Activated CD4-positive, alpha-beta memory T cell treated with anti-CD3 and anti-CD28 coated beads for 36 hours (primary cell): Measurements from ENCODE around the gene MALSU1. TPM values are rescaled to one million over a fixed set of nuclear protein-coding genes. Genes with fewer than 3 reads are reported as not detected.

Experiments
- CTCF ChIA-PET: fragments of 350-600 bp; sonication (Branson Sonifier 250); formaldehyde crosslinking; loops from one replicate; lab custom pipeline; 2021; ENCODE audit warnings: antibody characterized with exemption, inconsistent platforms; lab: Charles Lee
- POLR2A ChIA-PET: fragments of 350-600 bp; sonication (Branson Sonifier 250); formaldehyde crosslinking; loops from one replicate; lab custom pipeline; 2021; ENCODE audit warnings: antibody characterized with exemption; lab: Charles Lee
- DNase-seq: peaks from one replicate; pipeline ENCODE4 v3.0.0-alpha.2; 2020
- H3K27ac Mint-ChIP-seq: one replicate; pipeline ENCODE4 v1.8.0; 2021; ENCODE audit warnings: mixed read lengths
- H3K27me3 Mint-ChIP-seq: one replicate; pipeline ENCODE4 v1.8.0; 2021; ENCODE audit warnings: mixed read lengths
- H3K36me3 Mint-ChIP-seq: one replicate; pipeline ENCODE4 v1.8.0; 2021; ENCODE audit warnings: mixed read lengths
- H3K4me1 Mint-ChIP-seq: one replicate; pipeline ENCODE4 v1.8.0; 2021; ENCODE audit warnings: low read depth, mixed read lengths
- H3K4me3 Mint-ChIP-seq: one replicate; pipeline ENCODE4 v1.8.0; 2021; ENCODE audit warnings: mild to moderate bottlenecking, mixed read lengths
- H3K9me3 Mint-ChIP-seq: one replicate; pipeline ENCODE4 v1.8.0; 2021; ENCODE audit warnings: mixed read lengths
- intact Hi-C: fragments of 100-400 bp; cut with micrococcal nuclease; formaldehyde crosslinking; loops from one replicate; pipeline ENCODE4 v1.15.1; 2023
- total RNA-seq, 2 experiments: library from RNA; stranded (reverse); gene quantifications; one replicate each; pipeline ENCODE4 v1.2.3, GENCODE V29; 2021

Gene MALSU1
- total RNA-seq, 2 experiments from 2014 or later = 100 to 101 TPM

DNA sequence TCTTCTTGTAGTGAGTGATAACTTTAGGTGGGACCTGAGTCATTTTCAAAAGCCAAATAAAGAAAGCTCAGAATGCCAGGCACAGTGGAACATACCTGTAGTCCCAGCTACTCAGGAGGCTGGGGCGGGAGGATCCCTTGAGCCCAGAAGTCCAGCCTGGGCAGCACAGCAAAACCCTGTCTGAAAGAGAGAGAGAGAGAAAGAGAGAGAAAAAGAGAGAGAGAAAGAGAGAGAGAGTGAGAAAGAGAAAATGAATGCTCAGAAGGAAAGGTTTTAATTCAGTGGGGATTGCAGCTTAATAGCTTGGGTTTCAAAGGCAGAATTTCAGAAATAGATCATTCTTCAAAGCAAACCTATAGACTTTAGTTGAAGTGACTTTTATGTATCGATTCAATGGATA lies 26.9 kb upstream of the MALSU1 start:
- peaks cover 9% of the 10 kb centered on the region for H3K4me1 Mint-ChIP-seq
- ChIA-PET POLR2A (no interaction called here), CTCF (interaction anchor here (0.6 to 9.3 kb wide), 43 partner anchors 9 to 445 kb away, joined by 3 to 129 read pairs (median 5); partner anchors contain the start of gene CCDC126)
- H3K27ac Mint-ChIP-seq = no peak overlapping the region
- no peak overlapping the region for H3K4me3 Mint-ChIP-seq
- intact Hi-C loops = loop anchor here (2.0 to 5.0 kb wide), 4 partner anchors 85 to 440 kb away; partner anchors contain the start of genes STK31 and TRA2A
- H3K27me3 Mint-ChIP-seq = peaks cover 3% of the 10 kb centered on the region
- no peaks in the 10 kb centered on the region for H3K36me3 Mint-ChIP-seq
- no peaks in the 10 kb centered on the region for H3K9me3 Mint-ChIP-seq
- DNase-seq = no peak

DNA sequence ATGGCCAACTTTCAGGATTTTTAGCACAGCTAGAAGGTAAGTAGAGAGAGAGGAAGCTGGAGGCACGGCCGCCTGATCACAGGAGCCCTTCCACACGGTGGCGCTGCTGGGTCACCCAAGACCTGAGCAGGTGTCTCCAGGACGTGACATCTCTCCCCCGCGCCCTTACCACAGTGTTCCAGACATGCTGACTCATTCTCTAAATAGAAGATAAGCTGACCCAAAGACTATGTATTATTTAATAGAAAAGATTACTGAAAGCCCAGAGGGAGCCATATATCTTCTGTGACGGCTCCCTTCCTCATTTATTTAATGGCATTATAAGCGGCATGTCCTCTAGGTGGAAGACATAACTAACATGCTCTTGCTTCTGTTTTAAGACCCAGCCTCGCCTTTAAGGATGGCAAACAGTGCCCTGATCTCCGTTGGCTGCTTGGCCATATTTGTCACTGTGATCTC lies 26.0 kb upstream of the MALSU1 start:
- peak overlapping the region; percentile 20 for H3K27ac Mint-ChIP-seq
- peaks cover 3% of the 10 kb centered on the region for H3K27me3 Mint-ChIP-seq
- H3K9me3 Mint-ChIP-seq = no peaks in the 10 kb centered on the region
- intact Hi-C loops = loop anchor here (1.0 to 5.0 kb wide), 9 partner anchors 11 to 439 kb away; partner anchors contain the start of genes MALSU1, STK31 and TRA2A
- peak overlapping the region; percentile 61 for H3K4me3 Mint-ChIP-seq
- peaks cover 9% of the 10 kb centered on the region for H3K4me1 Mint-ChIP-seq
- ChIA-PET POLR2A (interaction anchor here (0.7 kb wide), 1 partner anchor 253 kb away, joined by 4 read pairs; no protein-coding TSS in a partner anchor), CTCF (interaction anchor here (0.6 to 9.3 kb wide), 67 partner anchors 10 to 444 kb away, joined by 3 to 129 read pairs (median 4); partner anchors contain the start of gene CCDC126)
- no peaks in the 10 kb centered on the region for H3K36me3 Mint-ChIP-seq
- peak; percentile 93 for DNase-seq

DNA sequence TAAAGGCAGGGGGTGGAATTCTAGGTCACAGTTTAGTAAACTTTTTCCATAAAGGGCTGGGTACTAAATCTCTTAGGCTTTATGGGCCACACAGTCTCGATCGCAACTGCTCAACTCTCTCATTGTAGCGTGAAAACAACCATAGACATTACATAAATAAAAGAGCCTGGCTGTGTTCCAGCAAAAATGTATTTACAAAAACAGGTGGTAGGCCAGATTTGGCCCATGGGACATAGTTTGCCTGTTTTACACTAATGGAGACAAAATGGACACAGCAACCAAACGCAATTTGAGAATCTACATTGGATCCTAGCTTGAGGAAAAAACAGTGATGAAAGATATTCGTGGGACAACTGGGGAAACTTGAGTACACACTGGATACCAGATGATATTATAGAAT lies 23.2 kb upstream of the MALSU1 start:
- no peaks in the 10 kb centered on the region for H3K27me3 Mint-ChIP-seq
- H3K27ac Mint-ChIP-seq = no peak overlapping the region
- no peak overlapping the region for H3K4me3 Mint-ChIP-seq
- no peaks in the 10 kb centered on the region for H3K36me3 Mint-ChIP-seq
- peaks cover 9% of the 10 kb centered on the region for H3K4me1 Mint-ChIP-seq
- DNase-seq = no peak
- ChIA-PET POLR2A (no interaction called here), CTCF (interaction anchor here (0.8 to 9.3 kb wide), 12 partner anchors 13 to 421 kb away, joined by 3 to 129 read pairs (median 4); no protein-coding TSS in a partner anchor)
- intact Hi-C loops = loop anchor here (2.0 kb wide), 1 partner anchor 71 kb away; no protein-coding TSS in a partner anchor
- no peaks in the 10 kb centered on the region for H3K9me3 Mint-ChIP-seq

DNA sequence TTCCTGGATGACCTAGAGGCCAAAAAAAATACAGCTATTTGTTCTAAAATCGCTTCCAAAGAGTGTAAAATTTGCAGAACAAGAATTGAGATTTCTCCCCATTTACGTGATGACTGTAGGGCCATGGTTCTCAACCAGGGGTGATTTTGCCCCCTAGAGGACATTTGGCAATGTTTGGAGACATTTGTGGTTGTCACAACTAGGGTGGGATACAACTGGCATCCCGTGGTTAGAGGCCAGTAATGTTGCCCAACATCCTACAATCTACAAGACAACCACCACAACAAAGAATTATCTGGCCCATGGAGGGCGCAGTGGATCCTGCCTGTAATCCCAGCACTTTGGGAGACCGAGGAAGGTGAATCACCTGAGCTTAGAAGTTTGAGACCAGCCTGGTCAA lies 22.8 kb upstream of the MALSU1 start:
- no peaks in the 10 kb centered on the region for H3K9me3 Mint-ChIP-seq
- CTCF ChIA-PET = interaction anchor here (0.6 to 9.3 kb wide), 16 partner anchors 14 to 1299 kb away, joined by 3 to 129 read pairs (median 4); partner anchors contain the start of gene IGF2BP3
- no peaks in the 10 kb centered on the region for H3K27me3 Mint-ChIP-seq
- DNase-seq = no peak
- H3K27ac Mint-ChIP-seq = no peak overlapping the region
- H3K4me1 Mint-ChIP-seq = peaks cover 9% of the 10 kb centered on the region
- no peaks in the 10 kb centered on the region for H3K36me3 Mint-ChIP-seq
- intact Hi-C loops = loop anchor here (2.0 kb wide), 1 partner anchor 70 kb away; no protein-coding TSS in a partner anchor
- no peak overlapping the region for H3K4me3 Mint-ChIP-seq
- POLR2A ChIA-PET = no interaction called here

DNA sequence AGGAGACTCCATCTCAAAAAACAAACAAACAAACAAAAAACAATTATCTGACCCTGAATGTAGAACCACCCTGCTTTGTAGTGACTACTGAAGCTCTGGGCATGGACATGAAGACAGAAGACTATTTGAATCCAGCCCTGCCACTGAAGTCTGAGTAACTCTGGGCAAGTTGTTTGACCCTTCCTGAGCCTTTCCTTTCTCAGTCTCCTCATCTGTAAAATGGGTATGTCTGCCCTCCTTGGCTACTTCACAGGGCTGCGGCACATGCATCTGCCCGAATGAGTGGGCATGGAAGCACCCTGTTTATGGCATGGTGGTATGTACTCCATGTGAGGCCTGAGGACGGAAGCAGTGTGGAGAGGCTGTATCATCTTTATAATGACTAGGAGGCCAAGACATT lies 22.2 kb upstream of the MALSU1 start:
- Mint-ChIP-seq H3K4me1 (peaks cover 9% of the 10 kb centered on the region), H3K36me3 (no peaks in the 10 kb centered on the region), H3K4me3 (no peak overlapping the region), H3K27ac (no peak overlapping the region), H3K9me3 (no peaks in the 10 kb centered on the region), H3K27me3 (no peaks in the 10 kb centered on the region)
- ChIA-PET POLR2A (no interaction called here), CTCF (interaction anchor here (0.6 to 9.3 kb wide), 14 partner anchors 9 to 1298 kb away, joined by 3 to 129 read pairs (median 4); partner anchors contain the start of gene IGF2BP3)
- intact Hi-C loops = loop anchor here (1.0 to 2.0 kb wide), 3 partner anchors 70 to 268 kb away; no protein-coding TSS in a partner anchor
- DNase-seq = no peak

DNA sequence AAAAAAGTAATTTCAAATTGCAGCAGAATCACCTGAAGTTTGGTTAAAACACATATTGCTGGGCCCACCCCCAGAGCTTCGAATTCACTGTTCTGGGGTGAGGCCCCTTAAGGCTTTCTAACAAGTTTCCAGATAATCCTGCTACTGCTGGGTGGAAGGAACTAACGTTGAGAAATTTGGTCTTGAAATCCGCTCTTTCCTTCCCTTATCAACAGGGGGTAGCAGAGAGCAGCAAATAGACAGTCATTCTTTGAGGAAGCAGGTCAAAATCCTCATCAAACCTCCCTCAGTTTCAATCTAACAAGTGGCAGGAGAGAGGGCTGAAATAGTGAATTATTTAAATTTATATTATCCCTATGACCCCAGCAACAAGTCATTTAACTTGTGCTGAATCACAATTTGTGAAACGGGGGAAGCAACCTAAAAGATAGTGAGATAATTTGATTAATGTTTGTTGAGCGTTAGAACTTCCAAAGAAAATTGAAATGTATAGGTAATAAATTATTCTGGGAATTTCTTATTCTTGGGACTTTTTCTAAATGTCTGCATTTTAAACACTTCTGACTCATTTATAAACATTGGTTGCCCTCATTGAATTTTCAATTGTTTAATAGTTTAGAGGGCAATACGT lies 21.7 kb upstream of the MALSU1 start:
- Mint-ChIP-seq H3K27me3 (no peaks in the 10 kb centered on the region), H3K4me1 (peaks cover 9% of the 10 kb centered on the region), H3K27ac (no peak overlapping the region), H3K36me3 (no peaks in the 10 kb centered on the region), H3K4me3 (no peak overlapping the region), H3K9me3 (no peaks in the 10 kb centered on the region)
- ChIA-PET CTCF (interaction anchor here (0.6 to 9.3 kb wide), 17 partner anchors 9 to 270 kb away, joined by 3 to 129 read pairs (median 3); partner anchors contain the start of gene IGF2BP3), POLR2A (interaction anchor here (1.2 kb wide), 1 partner anchor 22 kb away, joined by 6 read pairs; no protein-coding TSS in a partner anchor)
- intact Hi-C loops = loop anchor here (1.0 to 2.0 kb wide), 3 partner anchors 69 to 268 kb away; no protein-coding TSS in a partner anchor
- DNase-seq = no peak

DNA sequence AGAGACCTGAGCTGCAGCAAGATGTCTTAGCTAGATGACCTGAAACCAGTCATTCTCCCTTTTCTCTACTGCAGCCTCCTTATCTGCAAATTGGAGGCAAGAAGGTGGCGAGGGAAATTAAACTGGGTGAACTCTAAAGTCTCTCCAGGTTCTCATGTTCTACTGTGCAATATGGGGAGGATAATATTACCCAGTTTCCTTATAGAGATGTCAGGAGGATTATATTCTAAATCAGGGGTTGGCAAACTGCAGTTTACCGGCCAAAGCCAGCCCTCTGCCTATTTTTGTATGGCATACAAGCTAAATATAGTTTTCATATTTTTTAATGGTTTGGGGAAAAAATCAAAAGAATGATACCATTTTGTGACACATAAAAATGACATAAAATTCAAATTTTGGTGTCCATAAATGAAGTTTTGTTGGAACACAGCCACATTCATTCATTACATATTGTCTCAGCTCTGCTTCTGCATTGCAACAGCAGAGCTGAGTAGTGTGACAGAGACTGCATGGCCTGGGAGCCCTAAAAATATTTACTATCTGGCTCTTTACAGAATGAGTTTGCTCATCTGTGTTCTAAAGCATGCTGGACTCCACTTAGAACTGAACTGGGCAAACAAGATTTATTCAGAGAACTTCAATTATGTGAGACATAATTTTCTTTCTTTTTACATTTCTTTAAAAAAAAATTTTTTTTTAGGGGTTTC lies 19.2 kb upstream of the MALSU1 start:
- CTCF ChIA-PET = interaction anchor here (1.3 to 3.0 kb wide), 3 partner anchors 78 to 241 kb away, joined by 3 to 8 read pairs (median 4); no protein-coding TSS in a partner anchor
- no peaks in the 10 kb centered on the region for H3K27me3 Mint-ChIP-seq
- no peaks in the 10 kb centered on the region for H3K36me3 Mint-ChIP-seq
- no peak overlapping the region for H3K4me3 Mint-ChIP-seq
- DNase-seq = no peak
- intact Hi-C loops = no loop called here
- POLR2A ChIA-PET = no interaction called here
- no peaks in the 10 kb centered on the region for H3K4me1 Mint-ChIP-seq
- no peaks in the 10 kb centered on the region for H3K9me3 Mint-ChIP-seq
- no peak overlapping the region for H3K27ac Mint-ChIP-seq

DNA sequence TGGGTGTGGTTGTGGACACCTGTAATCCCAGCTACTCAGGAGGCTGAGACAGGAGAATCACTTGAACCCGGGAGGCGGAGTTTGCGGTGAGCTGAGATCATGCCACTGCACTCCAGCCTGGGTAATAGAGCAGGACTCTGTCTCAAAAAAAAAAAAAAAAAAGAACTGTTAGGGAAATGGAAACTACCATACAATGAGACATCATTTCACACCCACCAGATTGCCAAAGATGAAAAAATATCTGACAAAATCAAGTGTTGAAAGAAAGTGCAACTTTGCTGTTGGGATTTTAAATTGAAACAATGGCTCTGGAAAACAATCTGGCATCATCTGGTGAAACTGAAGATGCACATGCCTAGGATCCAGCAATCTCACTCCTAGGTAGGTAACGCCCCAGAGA lies 16.1 kb upstream of the MALSU1 start:
- Mint-ChIP-seq H3K4me3 (no peak overlapping the region), H3K36me3 (no peaks in the 10 kb centered on the region), H3K27me3 (no peaks in the 10 kb centered on the region), H3K27ac (no peak overlapping the region), H3K4me1 (peaks cover 6% of the 10 kb centered on the region), H3K9me3 (no peaks in the 10 kb centered on the region)
- DNase-seq = no peak
- intact Hi-C loops = no loop called here
- POLR2A ChIA-PET = no interaction called here
- CTCF ChIA-PET = interaction anchor here (0.6 to 2.1 kb wide), 3 partner anchors 10 to 261 kb away, joined by 3 to 11 read pairs (median 3); no protein-coding TSS in a partner anchor

DNA sequence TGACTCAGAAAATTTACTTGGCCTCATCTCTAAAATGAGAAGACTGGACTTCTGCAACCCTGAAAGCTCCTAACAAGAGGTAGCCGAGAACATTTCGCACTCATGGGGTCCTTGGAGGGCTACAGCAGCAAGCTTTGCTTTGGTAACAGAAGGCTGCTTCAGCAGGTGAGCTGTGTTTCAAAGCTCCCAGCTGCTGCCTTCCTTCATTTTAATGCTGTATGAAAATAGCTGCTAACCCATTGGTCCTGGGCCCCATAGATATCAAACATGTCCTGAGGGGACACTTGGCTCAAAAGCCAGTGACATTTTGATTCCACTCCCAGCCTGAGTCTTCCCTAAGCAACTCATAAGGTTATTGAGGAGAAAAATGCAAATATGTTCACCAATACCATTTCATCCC lies 14.3 kb upstream of the MALSU1 start:
- H3K4me3 Mint-ChIP-seq = no peak overlapping the region
- CTCF ChIA-PET = interaction anchor here (2.1 kb wide), 1 partner anchor 12 kb away, joined by 11 read pairs; no protein-coding TSS in a partner anchor
- intact Hi-C loops = no loop called here

DNA sequence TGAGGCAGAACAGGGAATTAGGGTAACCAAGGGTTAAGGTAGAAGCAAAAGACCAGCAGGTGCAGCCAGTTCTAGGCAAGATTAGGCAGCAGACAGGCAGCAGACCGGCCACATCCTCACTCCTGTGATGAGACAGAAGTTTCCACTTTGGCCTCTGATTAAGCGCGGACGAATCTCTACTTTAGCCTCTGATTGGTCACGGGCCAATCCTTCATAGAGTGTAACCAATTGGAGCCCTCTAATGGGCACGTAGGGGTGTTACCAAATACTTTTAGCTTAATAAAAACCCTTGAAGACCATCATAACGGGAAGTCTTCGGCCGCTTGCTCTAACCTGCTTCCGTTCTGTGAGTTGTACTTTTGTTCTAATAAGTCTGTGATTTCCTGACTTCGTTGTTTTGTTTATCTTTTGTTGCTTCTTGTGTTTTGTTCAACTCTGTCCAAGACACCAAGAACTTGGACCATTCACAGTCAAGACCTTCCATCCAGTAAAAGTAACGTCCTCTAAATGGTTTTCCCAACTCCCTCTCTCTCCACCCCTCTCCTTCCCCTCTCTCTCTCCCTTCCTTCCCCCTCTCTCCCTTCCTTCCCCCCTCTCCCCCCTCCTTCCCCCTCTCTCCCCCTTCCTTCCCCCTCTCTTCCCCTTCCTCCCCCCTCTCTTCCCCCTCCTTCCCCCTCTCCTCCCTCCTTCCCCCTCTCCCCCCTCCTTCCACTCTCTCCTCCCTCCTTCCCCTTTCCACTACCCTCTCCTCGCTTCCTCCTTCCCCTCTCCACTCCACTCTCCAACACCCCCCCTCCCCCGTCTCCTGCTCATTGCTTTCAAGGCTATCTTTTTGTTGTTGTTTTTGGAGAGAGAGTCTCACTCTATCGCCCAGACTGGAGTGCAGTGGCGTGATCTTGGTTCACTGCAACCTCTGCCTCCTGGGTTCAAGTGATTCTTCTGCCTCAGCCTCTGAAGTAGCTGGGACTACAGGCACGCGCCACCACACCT lies 13.2 kb upstream of the MALSU1 start:
- CTCF ChIA-PET = interaction anchor here (1.0 kb wide), 1 partner anchor 13 kb away, joined by 4 read pairs; no protein-coding TSS in a partner anchor
- H3K4me3 Mint-ChIP-seq = no peak overlapping the region

More for the DNA sequence above, 14.3 kb upstream of the MALSU1 start:
- DNase-seq = no peak
- POLR2A ChIA-PET = no interaction called here
- Mint-ChIP-seq H3K27me3 (no peaks in the 10 kb centered on the region), H3K27ac (no peak overlapping the region), H3K4me1 (peaks cover 6% of the 10 kb centered on the region), H3K36me3 (no peaks in the 10 kb centered on the region), H3K9me3 (no peaks in the 10 kb centered on the region)

DNA sequence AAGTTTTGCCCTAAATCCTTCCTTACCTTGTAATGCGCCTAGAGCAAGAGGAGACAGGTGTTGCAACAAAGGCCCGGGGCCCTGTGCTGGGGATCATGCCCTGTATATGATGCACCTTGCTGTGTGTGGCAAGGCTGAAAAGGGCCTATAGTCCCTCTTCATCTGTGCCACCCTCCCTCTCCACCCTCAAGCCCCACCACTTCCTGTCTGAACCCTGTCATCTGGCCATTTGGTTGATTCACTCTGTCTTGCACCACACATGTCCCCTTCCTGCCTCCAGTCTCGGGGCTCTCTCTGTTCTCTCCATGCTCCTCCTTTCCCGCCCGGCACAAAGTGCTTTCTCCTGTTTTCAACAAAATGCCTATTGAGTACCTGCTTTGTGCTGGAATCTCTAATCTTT lies 11.5 kb upstream of the MALSU1 start:
- Mint-ChIP-seq H3K4me1 (peaks cover 6% of the 10 kb centered on the region), H3K9me3 (no peaks in the 10 kb centered on the region), H3K27me3 (no peaks in the 10 kb centered on the region), H3K36me3 (no peaks in the 10 kb centered on the region), H3K27ac (no peak overlapping the region), H3K4me3 (no peak overlapping the region)
- DNase-seq = peak; percentile 47
- intact Hi-C loops = no loop called here
- POLR2A ChIA-PET = no interaction called here
- CTCF ChIA-PET = no interaction called here

More for the DNA sequence above, 13.2 kb upstream of the MALSU1 start:
- H3K4me1 Mint-ChIP-seq = peaks cover 6% of the 10 kb centered on the region
- intact Hi-C loops = no loop called here
- H3K27me3 Mint-ChIP-seq = no peaks in the 10 kb centered on the region
- POLR2A ChIA-PET = no interaction called here
- H3K36me3 Mint-ChIP-seq = no peaks in the 10 kb centered on the region
- H3K27ac Mint-ChIP-seq = no peak overlapping the region
- H3K9me3 Mint-ChIP-seq = no peaks in the 10 kb centered on the region
- DNase-seq = no peak
